ENCODE data around the gene IFTAP. TPM values are rescaled to one million over a fixed set of nuclear protein-coding genes. Genes with fewer than 3 reads are reported as not detected.

IFTAP gene
- total RNA-seq, 1 donor from 2014 or later = 17.3 TPM

DNA sequence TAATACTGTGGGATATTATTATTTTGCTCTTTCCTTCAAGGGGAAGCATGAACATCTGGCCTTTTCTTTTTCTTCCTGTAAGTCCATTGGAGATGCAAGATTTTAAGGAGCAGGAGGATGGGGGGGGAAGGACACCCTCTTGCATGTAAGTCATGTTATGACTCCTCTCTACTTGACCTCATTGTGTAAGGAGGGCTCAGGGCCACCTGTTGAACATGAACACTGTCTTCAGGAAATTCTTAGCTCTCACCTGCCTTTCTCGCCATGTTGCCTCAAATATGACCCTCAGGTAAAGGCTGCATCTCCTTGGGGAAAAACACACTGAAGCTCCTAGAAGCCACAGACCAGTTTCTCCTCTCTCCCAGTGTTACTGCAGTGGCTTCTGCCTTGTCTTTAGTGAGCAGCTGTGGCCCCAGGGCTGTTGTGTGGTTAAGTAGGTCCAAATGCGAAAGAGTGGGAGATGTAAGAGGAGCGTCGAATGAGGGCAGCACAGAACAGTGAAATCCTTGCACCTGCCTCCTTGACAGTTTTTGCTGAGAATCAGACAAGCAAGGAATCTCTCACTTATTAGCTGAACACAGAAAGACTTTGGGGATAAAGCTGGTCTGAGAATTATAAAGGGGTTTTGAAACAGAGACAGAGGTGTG, 27.8 kb upstream of the IFTAP start:
- TF ChIP-seq EZH2 (IDR thresholded peaks at IDR 0.05; ENCODE audit: insufficient read depth, low read length) = no peak
- Histone ChIP-seq H3K36me3 (ENCODE audit: insufficient read depth, low read length) (no peaks in the 10 kb centered on the region), H2AFZ (ENCODE audit: low read depth, low read length) (no peak overlapping the region), H3K4me1 (ENCODE audit: insufficient read depth, low read length) (peaks cover 3% of the 10 kb centered on the region), H3K9ac (ENCODE audit: low read length) (no peak overlapping the region), H3K27me3 (ENCODE audit: insufficient read depth, low read length) (peaks cover 10% of the 10 kb centered on the region), H3K4me2 (ENCODE audit: low read length) (no peak overlapping the region), H3K27ac (ENCODE audit: low read depth, low read length) (no peak overlapping the region), H3K79me2 (ENCODE audit: insufficient read depth, low read length) (no peaks in the 10 kb centered on the region), H3K9me3 (ENCODE audit: insufficient read depth, low read depth, low read length) (no peaks in the 10 kb centered on the region), H3K4me3 (ENCODE audit: insufficient read depth, low read depth, low read length) (no peak overlapping the region), H4K20me1 (ENCODE audit: insufficient read depth, low read length) (no peaks in the 10 kb centered on the region)
- DNase-seq (ENCODE audit: low read depth) = no peak
- peaks cover 13% of the 10 kb centered on the region for H3K27me3 Mint-ChIP-seq (ENCODE audit: low read depth, unreplicated experiment)
- H3K27ac Mint-ChIP-seq (ENCODE audit: unreplicated experiment) = no peak overlapping the region
- H3K4me3 Mint-ChIP-seq (ENCODE audit: unreplicated experiment) = no peak overlapping the region
- H3K4me1 Mint-ChIP-seq (ENCODE audit: low read depth, unreplicated experiment) = no peaks in the 10 kb centered on the region
- H3K9me3 Mint-ChIP-seq (ENCODE audit: unreplicated experiment) = no peaks in the 10 kb centered on the region
- H3K36me3 Mint-ChIP-seq (ENCODE audit: low read depth, unreplicated experiment) = no peaks in the 10 kb centered on the region
- FAIRE-seq = no peak

DNA sequence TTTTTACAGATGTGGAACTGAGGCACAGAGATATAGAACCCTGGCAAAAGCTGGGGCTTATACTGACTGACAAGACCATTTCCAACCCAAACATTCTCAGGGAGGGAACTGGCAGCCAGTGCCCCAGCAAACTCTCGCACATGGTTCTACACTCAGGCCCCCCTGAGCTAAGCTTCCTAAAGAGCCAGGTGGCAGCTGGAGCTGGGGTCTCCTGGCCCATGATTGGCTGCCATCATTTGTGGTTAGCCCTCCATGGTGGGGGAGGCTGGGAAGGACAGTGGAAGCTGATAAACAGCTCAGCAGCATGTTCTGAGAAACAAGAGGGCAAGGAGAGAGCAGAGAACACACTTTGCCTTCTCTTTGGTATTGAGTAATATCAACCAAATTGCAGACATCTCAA, 26.6 kb upstream of the IFTAP start, which contains the start of gene RAG1:
TSS of gene RAG1 (plus strand) at position 314 of the 400 bp plus-strand sequence. CDS start 5,298 bp downstream, outside the sequence.
- peaks cover 20% of the 10 kb centered on the region for H3K27me3 Mint-ChIP-seq (ENCODE audit: low read depth, unreplicated experiment)

DNA sequence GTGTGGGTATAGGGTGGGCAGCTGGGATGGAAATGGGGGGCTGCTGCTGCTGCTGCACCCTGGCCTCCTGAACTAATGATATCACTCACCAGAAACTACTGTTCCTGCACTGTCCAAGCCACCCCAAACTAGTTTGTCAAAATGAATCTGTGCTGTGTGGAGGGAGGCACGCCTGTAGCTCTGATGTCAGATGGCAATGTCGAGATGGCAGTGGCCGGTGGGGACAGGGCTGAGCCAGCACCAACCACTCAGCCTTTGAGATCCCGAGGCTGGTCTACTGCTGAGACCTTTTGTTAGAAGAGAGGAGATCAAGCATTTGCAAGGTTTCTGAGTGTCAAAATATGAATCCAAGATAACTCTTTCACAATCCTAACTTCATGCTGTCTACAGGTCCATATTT, 25.2 kb upstream of the IFTAP start:
- TF ChIP-seq, protein P1, sequence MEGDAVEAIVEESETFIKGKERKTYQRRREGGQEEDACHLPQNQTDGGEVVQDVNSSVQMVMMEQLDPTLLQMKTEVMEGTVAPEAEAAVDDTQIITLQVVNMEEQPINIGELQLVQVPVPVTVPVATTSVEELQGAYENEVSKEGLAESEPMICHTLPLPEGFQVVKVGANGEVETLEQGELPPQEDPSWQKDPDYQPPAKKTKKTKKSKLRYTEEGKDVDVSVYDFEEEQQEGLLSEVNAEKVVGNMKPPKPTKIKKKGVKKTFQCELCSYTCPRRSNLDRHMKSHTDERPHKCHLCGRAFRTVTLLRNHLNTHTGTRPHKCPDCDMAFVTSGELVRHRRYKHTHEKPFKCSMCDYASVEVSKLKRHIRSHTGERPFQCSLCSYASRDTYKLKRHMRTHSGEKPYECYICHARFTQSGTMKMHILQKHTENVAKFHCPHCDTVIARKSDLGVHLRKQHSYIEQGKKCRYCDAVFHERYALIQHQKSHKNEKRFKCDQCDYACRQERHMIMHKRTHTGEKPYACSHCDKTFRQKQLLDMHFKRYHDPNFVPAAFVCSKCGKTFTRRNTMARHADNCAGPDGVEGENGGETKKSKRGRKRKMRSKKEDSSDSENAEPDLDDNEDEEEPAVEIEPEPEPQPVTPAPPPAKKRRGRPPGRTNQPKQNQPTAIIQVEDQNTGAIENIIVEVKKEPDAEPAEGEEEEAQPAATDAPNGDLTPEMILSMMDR (IDR thresholded peaks at IDR 0.05; ENCODE audit: insufficient read depth, low read depth, low read length) = no peak
- no peak for TF ChIP-seq EZH2 (IDR thresholded peaks at IDR 0.05; ENCODE audit: insufficient read depth, low read length)
- Mint-ChIP-seq H3K36me3 (ENCODE audit: low read depth, unreplicated experiment) (peaks cover 6% of the 10 kb centered on the region), H3K4me3 (ENCODE audit: unreplicated experiment) (no peak overlapping the region), H3K9me3 (ENCODE audit: unreplicated experiment) (no peaks in the 10 kb centered on the region), H3K27me3 (ENCODE audit: low read depth, unreplicated experiment) (peaks cover 21% of the 10 kb centered on the region), H3K27ac (ENCODE audit: unreplicated experiment) (no peak overlapping the region), H3K4me1 (ENCODE audit: low read depth, unreplicated experiment) (no peaks in the 10 kb centered on the region)
- Histone ChIP-seq H3K36me3 (ENCODE audit: insufficient read depth, low read length) (no peaks in the 10 kb centered on the region), H3K9me3 (ENCODE audit: insufficient read depth, low read depth, low read length) (no peaks in the 10 kb centered on the region), H2AFZ (ENCODE audit: low read depth, low read length) (no peak overlapping the region), H3K79me2 (ENCODE audit: insufficient read depth, low read length) (no peaks in the 10 kb centered on the region), H3K9ac (ENCODE audit: low read length) (no peak overlapping the region), H3K27me3 (ENCODE audit: insufficient read depth, low read length) (peaks cover 10% of the 10 kb centered on the region), H3K27ac (ENCODE audit: low read depth, low read length) (no peak overlapping the region), H3K4me3 (ENCODE audit: insufficient read depth, low read depth, low read length) (no peak overlapping the region), H3K4me1 (ENCODE audit: insufficient read depth, low read length) (peaks cover 3% of the 10 kb centered on the region), H3K4me2 (ENCODE audit: low read length) (no peak overlapping the region), H4K20me1 (ENCODE audit: insufficient read depth, low read length) (no peaks in the 10 kb centered on the region)
- no peak for DNase-seq (ENCODE audit: low read depth)
- no peak for FAIRE-seq

More for the DNA sequence above, 26.6 kb upstream of the IFTAP start, which contains the start of gene RAG1:
- no peak for DNase-seq (ENCODE audit: low read depth)
- Mint-ChIP-seq H3K27ac (ENCODE audit: unreplicated experiment) (no peak within 1 kb of the TSS), H3K9me3 (ENCODE audit: unreplicated experiment) (no peaks in the 10 kb centered on the region), H3K36me3 (ENCODE audit: low read depth, unreplicated experiment) (no peaks in the 10 kb centered on the region), H3K4me1 (ENCODE audit: low read depth, unreplicated experiment) (no peaks in the 10 kb centered on the region), H3K4me3 (ENCODE audit: unreplicated experiment) (no peak within 1 kb of the TSS)
- no peaks in the 10 kb centered on the region for H3K9me3 ChIP-seq (ENCODE audit: insufficient read depth, low read depth, low read length)
- peaks cover 3% of the 10 kb centered on the region for H3K4me1 ChIP-seq (ENCODE audit: insufficient read depth, low read length)
- H3K27ac ChIP-seq (ENCODE audit: low read depth, low read length) = no peak within 1 kb of the TSS
- H3K36me3 ChIP-seq (ENCODE audit: insufficient read depth, low read length) = no peaks in the 10 kb centered on the region
- H3K79me2 ChIP-seq (ENCODE audit: insufficient read depth, low read length) = no peaks in the 10 kb centered on the region
- H3K27me3 ChIP-seq (ENCODE audit: insufficient read depth, low read length) = peaks cover 10% of the 10 kb centered on the region
- no peak for FAIRE-seq
- H3K4me3 ChIP-seq (ENCODE audit: insufficient read depth, low read depth, low read length) = no peak within 1 kb of the TSS
- TF ChIP-seq, protein P1 (IDR thresholded peaks at IDR 0.05; ENCODE audit: insufficient read depth, low read depth, low read length) = no peak
- TF ChIP-seq EZH2 (IDR thresholded peaks at IDR 0.05; ENCODE audit: insufficient read depth, low read length) = no peak
- H2AFZ ChIP-seq (ENCODE audit: low read depth, low read length) = no peak within 1 kb of the TSS
- H3K4me2 ChIP-seq (ENCODE audit: low read length) = no peak within 1 kb of the TSS
- no peak within 1 kb of the TSS for H3K9ac ChIP-seq (ENCODE audit: low read length)
- no peaks in the 10 kb centered on the region for H4K20me1 ChIP-seq (ENCODE audit: insufficient read depth, low read length)

Measured in astrocyte (in vitro differentiated cells and primary cell).